ENCODE results near the gene RREB1. TPM values are rescaled to one million over a fixed set of nuclear protein-coding genes. Genes with fewer than 3 reads are reported as not detected.

Gene RREB1
- total RNA-seq, 2 donors from 2014 or later, result 58.4 to 71.0 TPM

GRCh38 chr6:7268362-7268761 lies 160.6 kb downstream of the RREB1 start:
- TF ChIP-seq CTCF (IDR thresholded peaks at IDR 0.05), result no peak
- no peak for TF ChIP-seq POLR2A (IDR thresholded peaks at IDR 0.05)
- no peak for TF ChIP-seq POLR2AphosphoS5 (IDR thresholded peaks at IDR 0.05)
- intact Hi-C loops (cut with DNase I), result no loop called here

GRCh38 chr6:7268816-7269555 lies 161.2 kb downstream of the RREB1 start:
- no peak for DNase-seq (ENCODE audit: low spot score)
- no peak overlapping the region for H3K27ac ChIP-seq
- no peaks in the 10 kb centered on the region for H3K36me3 ChIP-seq
- H3K27me3 ChIP-seq (replicated peaks; ENCODE audit: insufficient read depth), result no peaks in the 10 kb centered on the region
- no peaks in the 10 kb centered on the region for H3K9me3 ChIP-seq
- WGBS, result 87% methylated on average over 23 of the region's 23 CpGs
- intact Hi-C loops (cut with DNase I), result no loop called here
- no peaks in the 10 kb centered on the region for H3K4me1 ChIP-seq (replicated peaks)
- TF ChIP-seq POLR2A (IDR thresholded peaks at IDR 0.05) (no peak), CTCF (IDR thresholded peaks at IDR 0.05) (no peak), POLR2AphosphoS5 (IDR thresholded peaks at IDR 0.05) (no peak)
- H3K4me3 ChIP-seq, result no peak overlapping the region

More at GRCh38 chr6:7268362-7268761, 160.6 kb downstream of the RREB1 start:
- H3K27ac ChIP-seq, result no peak overlapping the region
- H3K4me1 ChIP-seq (replicated peaks), result no peaks in the 10 kb centered on the region
- no peak overlapping the region for H3K4me3 ChIP-seq
- WGBS, result 94% methylated on average over 20 of the region's 20 CpGs
- no peak for DNase-seq (ENCODE audit: low spot score)
- no peaks in the 10 kb centered on the region for H3K36me3 ChIP-seq
- no peaks in the 10 kb centered on the region for H3K9me3 ChIP-seq
- H3K27me3 ChIP-seq (replicated peaks; ENCODE audit: insufficient read depth), result no peaks in the 10 kb centered on the region

GRCh38 chr6:7269816-7270215 lies 162.1 kb downstream of the RREB1 start:
- Histone ChIP-seq H3K9me3 (no peaks in the 10 kb centered on the region), H3K27ac (no peak overlapping the region), H3K4me3 (no peak overlapping the region), H3K4me1 (replicated peaks) (no peaks in the 10 kb centered on the region), H3K36me3 (no peaks in the 10 kb centered on the region), H3K27me3 (replicated peaks; ENCODE audit: insufficient read depth) (no peaks in the 10 kb centered on the region)
- no peak for TF ChIP-seq POLR2A (IDR thresholded peaks at IDR 0.05)
- no peak for TF ChIP-seq POLR2AphosphoS5 (IDR thresholded peaks at IDR 0.05)
- TF ChIP-seq CTCF (IDR thresholded peaks at IDR 0.05), result no peak
- 82% methylated on average over 5 of the region's 5 CpGs for WGBS
- intact Hi-C loops (cut with DNase I), result no loop called here
- no peak for DNase-seq (ENCODE audit: low spot score)

GRCh38 chr6:7270320-7271204 lies 162.8 kb downstream of the RREB1 start:
- TF ChIP-seq POLR2A (IDR thresholded peaks at IDR 0.05) (no peak), POLR2AphosphoS5 (IDR thresholded peaks at IDR 0.05) (no peak), CTCF (IDR thresholded peaks at IDR 0.05) (no peak)
- H3K4me1 ChIP-seq (replicated peaks), result no peaks in the 10 kb centered on the region
- no peaks in the 10 kb centered on the region for H3K36me3 ChIP-seq
- intact Hi-C loops (cut with DNase I), result no loop called here
- no peaks in the 10 kb centered on the region for H3K27me3 ChIP-seq (replicated peaks; ENCODE audit: insufficient read depth)
- H3K27ac ChIP-seq, result no peak overlapping the region
- DNase-seq (ENCODE audit: low spot score), result no peak
- H3K4me3 ChIP-seq, result no peak overlapping the region
- no peaks in the 10 kb centered on the region for H3K9me3 ChIP-seq
- WGBS, result 88% methylated on average over 16 of the region's 16 CpGs

Measured in prostate gland (tissue), 2 donors.